ENCODE measurements around the gene PPIP5K1. TPM values are rescaled to one million over a fixed set of nuclear protein-coding genes. Genes with fewer than 3 reads are reported as not detected.

PPIP5K1 gene
- total and polyA plus RNA-seq, 9 of the 15 experiments (the other 6 are each of a cell fraction or from before 2014, with no cell fraction given) = 2.5 to 74.6 (median 35.1) TPM

DNA sequence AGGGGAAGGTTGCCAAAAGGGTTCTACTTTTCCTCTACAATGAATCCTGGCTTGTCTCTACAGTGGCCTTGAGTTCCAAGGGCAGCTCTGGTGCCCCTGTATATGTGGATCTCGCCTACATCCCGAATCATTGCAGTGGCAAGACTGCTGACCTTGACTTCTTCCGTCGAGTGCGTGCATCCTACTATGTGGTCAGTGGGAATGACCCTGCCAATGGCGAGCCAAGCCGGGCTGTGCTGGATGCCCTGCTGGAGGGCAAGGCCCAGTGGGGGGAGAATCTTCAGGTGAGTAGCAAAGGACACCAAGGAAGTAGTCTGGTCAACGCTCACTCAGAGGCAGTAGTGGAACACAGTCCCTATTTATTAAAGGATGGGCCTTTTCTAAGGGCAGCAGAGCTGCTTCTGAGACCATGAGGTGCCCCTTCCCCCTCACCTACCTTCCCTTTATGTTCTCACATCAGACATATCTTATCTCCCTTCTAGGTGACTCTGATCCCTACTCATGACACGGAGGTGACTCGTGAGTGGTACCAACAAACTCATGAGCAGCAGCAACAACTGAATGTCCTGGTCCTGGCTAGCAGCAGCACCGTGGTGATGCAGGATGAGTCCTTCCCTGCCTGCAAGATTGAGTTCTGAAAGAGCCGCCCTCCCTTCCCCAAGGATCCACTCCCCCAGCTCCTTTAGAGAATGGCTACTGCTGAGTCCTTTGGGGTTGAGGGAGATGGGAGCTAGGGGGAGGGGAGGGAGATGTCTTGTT, 60.2 kb downstream of the PPIP5K1 start (continued):
- TF ChIP-seq, protein P1, sequence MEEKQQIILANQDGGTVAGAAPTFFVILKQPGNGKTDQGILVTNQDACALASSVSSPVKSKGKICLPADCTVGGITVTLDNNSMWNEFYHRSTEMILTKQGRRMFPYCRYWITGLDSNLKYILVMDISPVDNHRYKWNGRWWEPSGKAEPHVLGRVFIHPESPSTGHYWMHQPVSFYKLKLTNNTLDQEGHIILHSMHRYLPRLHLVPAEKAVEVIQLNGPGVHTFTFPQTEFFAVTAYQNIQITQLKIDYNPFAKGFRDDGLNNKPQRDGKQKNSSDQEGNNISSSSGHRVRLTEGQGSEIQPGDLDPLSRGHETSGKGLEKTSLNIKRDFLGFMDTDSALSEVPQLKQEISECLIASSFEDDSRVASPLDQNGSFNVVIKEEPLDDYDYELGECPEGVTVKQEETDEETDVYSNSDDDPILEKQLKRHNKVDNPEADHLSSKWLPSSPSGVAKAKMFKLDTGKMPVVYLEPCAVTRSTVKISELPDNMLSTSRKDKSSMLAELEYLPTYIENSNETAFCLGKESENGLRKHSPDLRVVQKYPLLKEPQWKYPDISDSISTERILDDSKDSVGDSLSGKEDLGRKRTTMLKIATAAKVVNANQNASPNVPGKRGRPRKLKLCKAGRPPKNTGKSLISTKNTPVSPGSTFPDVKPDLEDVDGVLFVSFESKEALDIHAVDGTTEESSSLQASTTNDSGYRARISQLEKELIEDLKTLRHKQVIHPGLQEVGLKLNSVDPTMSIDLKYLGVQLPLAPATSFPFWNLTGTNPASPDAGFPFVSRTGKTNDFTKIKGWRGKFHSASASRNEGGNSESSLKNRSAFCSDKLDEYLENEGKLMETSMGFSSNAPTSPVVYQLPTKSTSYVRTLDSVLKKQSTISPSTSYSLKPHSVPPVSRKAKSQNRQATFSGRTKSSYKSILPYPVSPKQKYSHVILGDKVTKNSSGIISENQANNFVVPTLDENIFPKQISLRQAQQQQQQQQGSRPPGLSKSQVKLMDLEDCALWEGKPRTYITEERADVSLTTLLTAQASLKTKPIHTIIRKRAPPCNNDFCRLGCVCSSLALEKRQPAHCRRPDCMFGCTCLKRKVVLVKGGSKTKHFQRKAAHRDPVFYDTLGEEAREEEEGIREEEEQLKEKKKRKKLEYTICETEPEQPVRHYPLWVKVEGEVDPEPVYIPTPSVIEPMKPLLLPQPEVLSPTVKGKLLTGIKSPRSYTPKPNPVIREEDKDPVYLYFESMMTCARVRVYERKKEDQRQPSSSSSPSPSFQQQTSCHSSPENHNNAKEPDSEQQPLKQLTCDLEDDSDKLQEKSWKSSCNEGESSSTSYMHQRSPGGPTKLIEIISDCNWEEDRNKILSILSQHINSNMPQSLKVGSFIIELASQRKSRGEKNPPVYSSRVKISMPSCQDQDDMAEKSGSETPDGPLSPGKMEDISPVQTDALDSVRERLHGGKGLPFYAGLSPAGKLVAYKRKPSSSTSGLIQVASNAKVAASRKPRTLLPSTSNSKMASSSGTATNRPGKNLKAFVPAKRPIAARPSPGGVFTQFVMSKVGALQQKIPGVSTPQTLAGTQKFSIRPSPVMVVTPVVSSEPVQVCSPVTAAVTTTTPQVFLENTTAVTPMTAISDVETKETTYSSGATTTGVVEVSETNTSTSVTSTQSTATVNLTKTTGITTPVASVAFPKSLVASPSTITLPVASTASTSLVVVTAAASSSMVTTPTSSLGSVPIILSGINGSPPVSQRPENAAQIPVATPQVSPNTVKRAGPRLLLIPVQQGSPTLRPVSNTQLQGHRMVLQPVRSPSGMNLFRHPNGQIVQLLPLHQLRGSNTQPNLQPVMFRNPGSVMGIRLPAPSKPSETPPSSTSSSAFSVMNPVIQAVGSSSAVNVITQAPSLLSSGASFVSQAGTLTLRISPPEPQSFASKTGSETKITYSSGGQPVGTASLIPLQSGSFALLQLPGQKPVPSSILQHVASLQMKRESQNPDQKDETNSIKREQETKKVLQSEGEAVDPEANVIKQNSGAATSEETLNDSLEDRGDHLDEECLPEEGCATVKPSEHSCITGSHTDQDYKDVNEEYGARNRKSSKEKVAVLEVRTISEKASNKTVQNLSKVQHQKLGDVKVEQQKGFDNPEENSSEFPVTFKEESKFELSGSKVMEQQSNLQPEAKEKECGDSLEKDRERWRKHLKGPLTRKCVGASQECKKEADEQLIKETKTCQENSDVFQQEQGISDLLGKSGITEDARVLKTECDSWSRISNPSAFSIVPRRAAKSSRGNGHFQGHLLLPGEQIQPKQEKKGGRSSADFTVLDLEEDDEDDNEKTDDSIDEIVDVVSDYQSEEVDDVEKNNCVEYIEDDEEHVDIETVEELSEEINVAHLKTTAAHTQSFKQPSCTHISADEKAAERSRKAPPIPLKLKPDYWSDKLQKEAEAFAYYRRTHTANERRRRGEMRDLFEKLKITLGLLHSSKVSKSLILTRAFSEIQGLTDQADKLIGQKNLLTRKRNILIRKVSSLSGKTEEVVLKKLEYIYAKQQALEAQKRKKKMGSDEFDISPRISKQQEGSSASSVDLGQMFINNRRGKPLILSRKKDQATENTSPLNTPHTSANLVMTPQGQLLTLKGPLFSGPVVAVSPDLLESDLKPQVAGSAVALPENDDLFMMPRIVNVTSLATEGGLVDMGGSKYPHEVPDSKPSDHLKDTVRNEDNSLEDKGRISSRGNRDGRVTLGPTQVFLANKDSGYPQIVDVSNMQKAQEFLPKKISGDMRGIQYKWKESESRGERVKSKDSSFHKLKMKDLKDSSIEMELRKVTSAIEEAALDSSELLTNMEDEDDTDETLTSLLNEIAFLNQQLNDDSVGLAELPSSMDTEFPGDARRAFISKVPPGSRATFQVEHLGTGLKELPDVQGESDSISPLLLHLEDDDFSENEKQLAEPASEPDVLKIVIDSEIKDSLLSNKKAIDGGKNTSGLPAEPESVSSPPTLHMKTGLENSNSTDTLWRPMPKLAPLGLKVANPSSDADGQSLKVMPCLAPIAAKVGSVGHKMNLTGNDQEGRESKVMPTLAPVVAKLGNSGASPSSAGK (IDR thresholded peaks at IDR 0.05) = no peak
- TF ChIP-seq CBFB (CRISPR knock-in tag; IDR thresholded peaks at IDR 0.05) = no peak
- no peak for TF ChIP-seq ZNF232 (CRISPR knock-in tag; IDR thresholded peaks at IDR 0.05)
- no peak for TF ChIP-seq LCOR (CRISPR knock-in tag; IDR thresholded peaks at IDR 0.05)
- no peak for TF ChIP-seq ZNF347 (CRISPR knock-in tag; IDR thresholded peaks at IDR 0.05; ENCODE audit: low read depth)

Measured in K562 (cell line).